Retinal pigment epithelial cell (primary cell): ENCODE results near the gene MAGEA4.

Experiments used
- DNase-seq: peaks from one replicate; pipeline ENCODE4 v3.0.0-alpha.2; 2010; ENCODE audit warnings: low read depth
- H3K4me3 ChIP-seq: 2 replicates; pipeline ENCODE4 v1.5.1; 2011; ENCODE audit warnings: mild to moderate bottlenecking, low read length, control low read depth, moderate library complexity
- CTCF ChIP-seq: conservative IDR thresholded peaks from 2 replicates; pipeline ENCODE4 v1.5.1; 2011; ENCODE audit warnings: low read depth, low read length, control low read depth, inconsistent platforms

MAGEA4 gene

DNA sequence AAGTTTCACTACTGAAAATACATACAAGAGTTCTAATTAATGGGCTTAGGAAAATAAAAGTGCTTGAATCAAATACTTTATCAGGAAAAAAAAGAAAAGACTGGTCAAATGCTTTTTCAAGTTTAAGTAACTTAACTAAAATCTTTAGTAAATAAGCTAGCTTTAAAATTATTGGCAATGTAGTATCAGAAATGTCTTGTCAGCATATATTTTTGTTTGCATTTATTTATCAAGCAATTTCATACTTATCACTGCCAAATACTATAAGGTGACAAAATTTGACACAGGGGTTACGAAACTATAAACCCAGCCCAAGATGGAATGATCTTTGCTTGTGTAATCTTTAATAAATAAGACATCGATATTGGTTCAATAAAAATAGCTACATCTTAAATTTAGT, 31.8 kb upstream of the MAGEA4 start:
- DNase-seq, result no peak
- no peak for TF ChIP-seq CTCF
- no peak overlapping the region for H3K4me3 ChIP-seq

GRCh38 chrX:151889421-151889820, 23.3 kb upstream of the MAGEA4 start:
- DNase-seq, result no peak
- TF ChIP-seq CTCF, result no peak
- no peak overlapping the region for H3K4me3 ChIP-seq

- no peak overlapping the region for H3K4me3 ChIP-seq
- DNase-seq, result no peak
- TF ChIP-seq CTCF, result no peak
These were observed 15.8 kb upstream of the MAGEA4 start for GRCh38 chrX:151896734-151897474.

- DNase-seq, result no peak
- H3K4me3 ChIP-seq, result no peak overlapping the region
- TF ChIP-seq CTCF, result no peak
These were observed 13.1 kb upstream of the MAGEA4 start for GRCh38 chrX:151899622-151900021.

- DNase-seq, result no peak
- no peak overlapping the region for H3K4me3 ChIP-seq
- no peak for TF ChIP-seq CTCF
These were observed 10.9 kb upstream of the MAGEA4 start for GRCh38 chrX:151901826-151902225.

DNA sequence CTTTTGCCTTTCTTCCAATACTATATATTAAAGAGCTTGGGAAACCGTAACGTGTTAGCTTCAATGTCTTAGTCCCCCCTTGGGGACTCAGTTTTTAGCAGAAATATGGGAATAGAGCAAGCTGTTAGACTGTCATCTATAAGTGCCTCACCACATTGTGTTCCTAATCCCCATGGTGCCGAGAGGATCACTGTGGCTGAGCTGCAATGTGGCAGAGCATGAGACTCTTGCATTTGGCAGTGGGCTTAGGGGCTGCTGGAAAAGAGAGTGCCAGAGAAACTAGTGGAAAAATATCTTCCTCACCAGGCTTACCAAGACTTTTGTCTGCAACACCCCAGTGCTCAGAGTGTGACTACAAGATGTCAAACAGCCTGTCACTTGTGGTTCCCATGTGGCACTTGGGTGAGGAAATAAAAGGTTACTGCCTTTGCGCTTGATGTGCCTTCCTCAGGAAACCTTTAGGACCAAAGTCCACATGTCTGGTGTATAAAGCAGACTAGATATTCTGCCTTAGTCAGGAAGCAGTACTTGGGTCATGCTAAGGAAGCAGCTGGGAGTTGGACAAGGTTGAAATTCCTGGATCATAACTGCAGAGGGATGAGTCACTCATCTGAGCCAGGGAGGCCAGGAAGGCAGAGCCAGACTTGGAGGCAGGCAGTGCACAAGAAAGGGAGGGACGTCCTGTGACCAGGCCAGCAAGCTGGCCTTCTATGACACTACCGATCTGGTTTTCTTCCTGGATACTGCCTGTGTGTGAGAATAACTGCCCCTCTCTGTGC, 9.7 kb upstream of the MAGEA4 start:
- TF ChIP-seq CTCF, result no peak
- H3K4me3 ChIP-seq, result no peak overlapping the region
- DNase-seq, result peak; percentile 23

- DNase-seq, result no peak
- no peak for TF ChIP-seq CTCF
- H3K4me3 ChIP-seq, result no peak overlapping the region
These were observed 7.7 kb upstream of the MAGEA4 start for GRCh38 chrX:151904989-151905388.
